CD4-positive, alpha-beta memory T cell (primary cell): ENCODE measurements around the gene SOX18. TPM values are rescaled to one million over a fixed set of nuclear protein-coding genes. Genes with fewer than 3 reads are reported as not detected.

Experiments used
- CTCF ChIA-PET: fragments of 350-600 bp; sonication (Branson Sonifier 250); formaldehyde crosslinking; loops from one replicate; lab custom pipeline; 2021; ENCODE audit warnings: inconsistent platforms; ENCODE audit not compliant: partially characterized antibody; lab: Charles Lee
- POLR2A ChIA-PET: fragments of 350-600 bp; sonication (Branson Sonifier 250); formaldehyde crosslinking; loops from one replicate; lab custom pipeline; 2021; ENCODE audit not compliant: partially characterized antibody; lab: Charles Lee
- DNase-seq, 5 donors: peaks; one replicate each; pipeline versions ENCODE4 v3.0.0 to v3.0.0-alpha.2; 2020 to 2022; ENCODE audit warnings: mixed read lengths in 1 of 5
- H3K27ac ChIP-seq: one replicate; pipeline ENCODE4 v1.7.0; 2013; ENCODE audit warnings: low read depth, low read length
- H3K27me3 ChIP-seq: 2 replicates; pipeline ENCODE4 v1.7.0; 2013; ENCODE audit warnings: mild to moderate bottlenecking, low read length, moderate library complexity; ENCODE audit not compliant: insufficient read depth
- H3K36me3 ChIP-seq: 2 replicates; pipeline ENCODE4 v1.7.0; 2013; ENCODE audit warnings: mild to moderate bottlenecking, low read length, moderate library complexity; ENCODE audit not compliant: insufficient read depth
- H3K4me1 ChIP-seq: 2 replicates; pipeline ENCODE4 v1.7.0; 2013; ENCODE audit warnings: mild to moderate bottlenecking, low read length, moderate library complexity; ENCODE audit not compliant: insufficient read depth
- H3K4me3 ChIP-seq, 2 donors: one replicate each; pipeline ENCODE4 v1.7.0; 2013; ENCODE audit warnings: low read length in 2 of 2, mild to moderate bottlenecking in 1 of 2
- H3K9me3 ChIP-seq, 2 donors: one replicate each; pipeline ENCODE4 v1.7.0; 2013; ENCODE audit warnings: low read length in 2 of 2, control low read depth in 1 of 2; ENCODE audit not compliant: control insufficient read depth in 1 of 2
- H3K27ac Mint-ChIP-seq, 7 donors: one replicate each; pipeline ENCODE4 v1.8.0; 2020 to 2021; ENCODE audit warnings: mixed read lengths in 7 of 7, mild to moderate bottlenecking in 6 of 7, inconsistent platforms in 3 of 7, moderate library complexity in 3 of 7
- H3K27me3 Mint-ChIP-seq, 2 donors: one replicate each; pipeline ENCODE4 v1.8.0; 2020 to 2021; ENCODE audit warnings: mixed read lengths in 2 of 2
- H3K36me3 Mint-ChIP-seq, 2 donors: one replicate each; pipeline ENCODE4 v1.8.0; 2020 to 2021; ENCODE audit warnings: mixed read lengths in 2 of 2, inconsistent platforms in 1 of 2, mild to moderate bottlenecking in 1 of 2
- H3K4me1 Mint-ChIP-seq, 4 donors: one replicate each; pipeline ENCODE4 v1.8.0; 2020 to 2021; ENCODE audit warnings: mixed read lengths in 4 of 4, mild to moderate bottlenecking in 1 of 4
- H3K4me3 Mint-ChIP-seq, 8 donors: one replicate each; pipeline ENCODE4 v1.8.0; 2020 to 2021; ENCODE audit warnings: mixed read lengths in 8 of 8, mild to moderate bottlenecking in 7 of 8, moderate library complexity in 6 of 8, inconsistent platforms in 3 of 8
- H3K9me3 Mint-ChIP-seq, 8 donors: one replicate each; pipeline ENCODE4 v1.8.0; 2020 to 2021; ENCODE audit warnings: mixed read lengths in 8 of 8, mild to moderate bottlenecking in 5 of 8, inconsistent platforms in 3 of 8, moderate library complexity in 1 of 8
- intact Hi-C: fragments of 100-400 bp; cut with micrococcal nuclease; formaldehyde crosslinking; loops from one replicate; pipeline ENCODE4 v1.15.1; 2023
- polyA plus RNA-seq, 2 donors: library from polyadenylated mRNA; unstranded; fragments of 300-500 nt; fragmentation: Illumina TruSeq; gene quantifications; one replicate each; pipeline ENCODE4 v1.2.3, GENCODE V29; 2021
- total RNA-seq, 2 experiments: library from RNA; stranded (reverse); gene quantifications; one replicate each; pipeline ENCODE4 v1.2.3, GENCODE V29; 2021

Gene SOX18
- total and polyA plus RNA-seq, 4 experiments from 2014 or later = not detected

DNA sequence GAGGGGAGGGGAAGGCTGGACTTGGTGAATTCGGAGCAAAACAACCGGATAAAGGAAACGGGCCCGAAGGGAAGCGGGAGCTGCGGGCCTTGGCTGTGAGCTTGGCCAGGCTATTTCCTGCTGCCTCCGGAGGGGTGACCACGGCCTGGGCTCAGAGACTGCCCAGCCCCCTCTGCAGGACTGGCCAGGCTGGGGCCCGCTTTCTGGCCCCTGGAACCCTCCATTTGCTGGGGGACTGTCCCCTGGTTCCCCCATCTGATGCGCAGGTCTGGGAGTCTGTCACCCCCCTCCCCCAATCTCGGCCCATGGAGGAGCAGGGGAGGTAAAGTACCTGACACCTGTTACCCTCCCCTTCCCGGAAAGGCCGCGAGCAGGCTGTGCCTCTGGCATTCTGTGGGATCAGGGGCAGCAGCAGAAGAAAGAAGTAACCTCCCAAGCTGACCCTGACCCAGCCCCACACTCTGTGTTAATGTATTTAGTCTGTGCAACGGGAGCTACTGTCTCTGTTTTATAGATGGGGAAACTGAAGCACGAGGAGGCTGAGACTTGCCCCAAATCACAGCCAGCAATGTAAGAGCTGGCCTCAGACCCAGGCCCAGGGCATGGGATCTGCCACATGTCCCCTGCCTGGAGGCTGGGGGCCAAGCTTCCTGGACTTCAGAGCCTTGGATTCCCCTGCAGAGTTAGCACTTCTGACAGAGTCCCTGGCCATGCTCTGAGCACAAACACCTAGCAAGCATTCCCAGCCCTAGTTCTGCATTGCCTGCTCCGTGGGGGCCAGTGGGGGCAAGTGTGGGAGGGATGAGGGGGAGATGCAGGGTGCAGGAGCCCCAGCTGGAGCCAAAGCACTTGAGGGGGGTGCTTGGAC is 9.9 kb downstream of the SOX18 start:
- peak overlapping the region; percentile 35 for H3K27ac ChIP-seq
- no peaks in the 10 kb centered on the region for H3K9me3 ChIP-seq
- no peaks in the 10 kb centered on the region for H3K36me3 ChIP-seq
- no peaks in the 10 kb centered on the region for H3K9me3 Mint-ChIP-seq
- no peaks in the 10 kb centered on the region for H3K27me3 ChIP-seq
- H3K4me3 ChIP-seq = peak overlapping the region; percentile 29 to 72
- peak overlapping the region; percentile 51 to 82 (median 72) for H3K4me3 Mint-ChIP-seq
- no peaks in the 10 kb centered on the region for H3K36me3 Mint-ChIP-seq
- peaks cover 66% of the 10 kb centered on the region for H3K4me1 ChIP-seq
- no peak for DNase-seq
- intact Hi-C loops = loop anchor here (1.0 to 5.0 kb wide), 4 partner anchors 18 to 142 kb away; partner anchors contain the start of gene DNAJC5
- POLR2A ChIA-PET = interaction anchor here (1.0 to 4.2 kb wide), 21 partner anchors 12 to 502 kb away, joined by 3 to 71 read pairs (median 6); partner anchors contain the start of genes LKAAEAR1, OPRL1, PRPF6 and PTK6
- CTCF ChIA-PET = interaction anchor here (1.0 to 11.7 kb wide), 18 partner anchors 8 to 174 kb away, joined by 3 to 133 read pairs (median 4); partner anchors contain the start of genes LKAAEAR1, PRPF6, SAMD10 and TCEA2
- peaks cover 11 to 57% (median 33%) of the 10 kb centered on the region in 4 donors for H3K4me1 Mint-ChIP-seq
- peaks cover 0 to 3% of the 10 kb centered on the region in 2 donors for H3K27me3 Mint-ChIP-seq
- H3K27ac Mint-ChIP-seq = peak overlapping the region in 3 of 7 donors; percentile 43 to 69 (median 46)

- Mint-ChIP-seq H3K9me3 (no peaks in the 10 kb centered on the region), H3K27me3 (no peaks in the 10 kb centered on the region), H3K4me3 (peak overlapping the region; percentile 17 to 82 (median 57)), H3K4me1 (peaks cover 13 to 63% (median 34%) of the 10 kb centered on the region in 4 donors), H3K27ac (peak overlapping the region in 2 of 7 donors; percentile 43 to 69), H3K36me3 (peaks cover 0 to 2% of the 10 kb centered on the region in 2 donors)
- ChIA-PET CTCF (interaction anchor here (0.6 to 11.7 kb wide), 27 partner anchors 8 to 217 kb away, joined by 3 to 133 read pairs (median 4); partner anchors contain the start of genes LKAAEAR1, OPRL1, PCMTD2 and PRPF6), POLR2A (interaction anchor here (0.6 to 4.2 kb wide), 29 partner anchors 11 to 518 kb away, joined by 3 to 71 read pairs (median 5); partner anchors contain the start of genes LKAAEAR1, OPRL1, PRPF6 and PTK6)
- peaks cover 74% of the 10 kb centered on the region for H3K4me1 ChIP-seq
- H3K9me3 ChIP-seq = no peaks in the 10 kb centered on the region
- peak overlapping the region; percentile 35 for H3K27ac ChIP-seq
- no peaks in the 10 kb centered on the region for H3K27me3 ChIP-seq
- H3K4me3 ChIP-seq = peak overlapping the region; percentile 29 to 72
- no peaks in the 10 kb centered on the region for H3K36me3 ChIP-seq
- intact Hi-C loops = loop anchor here (1.0 to 5.0 kb wide), 6 partner anchors 19 to 141 kb away; partner anchors contain the start of genes DNAJC5, PRPF6 and UCKL1
- DNase-seq = peak; percentile 65 to 76 (median 71)
Observed at GRCh38 chr20:64038565-64039292, 10.7 kb downstream of the SOX18 start.

GRCh38 chr20:64038224-64038564 is 11.2 kb downstream of the SOX18 start:
- peaks cover 76% of the 10 kb centered on the region for H3K4me1 ChIP-seq
- ChIA-PET POLR2A (interaction anchor here (0.6 to 4.2 kb wide), 28 partner anchors 11 to 517 kb away, joined by 3 to 71 read pairs (median 5); partner anchors contain the start of genes LKAAEAR1, OPRL1, PRPF6 and PTK6), CTCF (interaction anchor here (0.6 to 11.7 kb wide), 25 partner anchors 9 to 217 kb away, joined by 3 to 133 read pairs (median 4); partner anchors contain the start of genes LKAAEAR1, OPRL1, PCMTD2 and PRPF6)
- no peaks in the 10 kb centered on the region for H3K9me3 Mint-ChIP-seq
- H3K4me3 ChIP-seq = peak overlapping the region in 1 of 2 donors; percentile 72
- peak overlapping the region in 3 of 8 donors; percentile 26 to 66 (median 43) for H3K4me3 Mint-ChIP-seq
- peaks cover 13 to 65% (median 31%) of the 10 kb centered on the region in 4 donors for H3K4me1 Mint-ChIP-seq
- intact Hi-C loops = loop anchor here (1.0 to 5.0 kb wide), 3 partner anchors 57 to 141 kb away; partner anchors contain the start of genes DNAJC5, PRPF6 and UCKL1
- H3K36me3 Mint-ChIP-seq = peaks cover 0 to 6% of the 10 kb centered on the region in 2 donors
- no peaks in the 10 kb centered on the region for H3K9me3 ChIP-seq
- no peak overlapping the region for H3K27ac Mint-ChIP-seq
- peak overlapping the region; percentile 35 for H3K27ac ChIP-seq
- no peaks in the 10 kb centered on the region for H3K27me3 Mint-ChIP-seq
- H3K36me3 ChIP-seq = no peaks in the 10 kb centered on the region
- no peaks in the 10 kb centered on the region for H3K27me3 ChIP-seq
- no peak for DNase-seq

- Mint-ChIP-seq H3K27me3 (no peaks in the 10 kb centered on the region), H3K9me3 (no peaks in the 10 kb centered on the region), H3K27ac (peak overlapping the region in 3 of 7 donors; percentile 31 to 70 (median 54)), H3K4me3 (peak overlapping the region; percentile 17 to 78 (median 47)), H3K4me1 (peaks cover 13 to 65% (median 31%) of the 10 kb centered on the region in 4 donors), H3K36me3 (peaks cover 0 to 10% of the 10 kb centered on the region in 2 donors)
- Histone ChIP-seq H3K27me3 (no peaks in the 10 kb centered on the region), H3K27ac (no peak overlapping the region), H3K36me3 (peaks cover 3% of the 10 kb centered on the region), H3K4me3 (no peak overlapping the region), H3K9me3 (no peaks in the 10 kb centered on the region), H3K4me1 (peaks cover 76% of the 10 kb centered on the region)
- POLR2A ChIA-PET = interaction anchor here (0.7 to 4.2 kb wide), 17 partner anchors 10 to 516 kb away, joined by 3 to 71 read pairs (median 6); partner anchors contain the start of genes LKAAEAR1, OPRL1, PRPF6 and RGS19
- CTCF ChIA-PET = interaction anchor here (0.6 to 11.7 kb wide), 24 partner anchors 10 to 218 kb away, joined by 3 to 133 read pairs (median 4); partner anchors contain the start of genes OPRL1, PCMTD2, PRPF6 and RGS19
- intact Hi-C loops = loop anchor here (1.0 to 5.0 kb wide), 3 partner anchors 56 to 140 kb away; partner anchors contain the start of genes DNAJC5, PRPF6 and UCKL1
- no peak for DNase-seq
Observed at GRCh38 chr20:64037498-64038213, 11.8 kb downstream of the SOX18 start.

- peak overlapping the region in 2 of 7 donors; percentile 54 to 70 for H3K27ac Mint-ChIP-seq
Observed at GRCh38 chr20:64037199-64037497, 12.3 kb downstream of the SOX18 start.

More at GRCh38 chr20:64037199-64037497, 12.3 kb downstream of the SOX18 start:
- POLR2A ChIA-PET = interaction anchor here (1.2 to 4.2 kb wide), 4 partner anchors 25 to 516 kb away, joined by 3 to 71 read pairs (median 14); partner anchors contain the start of genes PRPF6, SAMD10 and TCEA2
- Histone ChIP-seq H3K4me1 (peaks cover 75% of the 10 kb centered on the region), H3K27me3 (no peaks in the 10 kb centered on the region), H3K4me3 (no peak overlapping the region), H3K9me3 (no peaks in the 10 kb centered on the region), H3K27ac (no peak overlapping the region), H3K36me3 (peaks cover 7% of the 10 kb centered on the region)
- peak overlapping the region in 4 of 8 donors; percentile 41 to 78 (median 68) for H3K4me3 Mint-ChIP-seq
- H3K4me1 Mint-ChIP-seq = peaks cover 13 to 65% (median 31%) of the 10 kb centered on the region in 4 donors
- peaks cover 4 to 14% of the 10 kb centered on the region in 2 donors for H3K36me3 Mint-ChIP-seq
- no peaks in the 10 kb centered on the region for H3K9me3 Mint-ChIP-seq
- no peaks in the 10 kb centered on the region for H3K27me3 Mint-ChIP-seq
- intact Hi-C loops = loop anchor here (5.0 kb wide), 1 partner anchor 140 kb away; the partner anchor contains the start of gene DNAJC5
- CTCF ChIA-PET = interaction anchor here (0.8 to 11.7 kb wide), 4 partner anchors 21 to 83 kb away, joined by 3 to 133 read pairs (median 46); partner anchors contain the start of genes OPRL1, PRPF6, RGS19 and SAMD10
- no peak for DNase-seq
